GM12891 (cell line): ENCODE measurements around the gene LRRC8B.
"Not testable (repeated sequence)": the region's sequence is repeated elsewhere in the genome, so short reads cannot be mapped to it uniquely, and the experiment has no call there.

ENCODE experiments used
- PAX5 ChIP-seq: IDR thresholded peaks from 2 replicates; pipeline ENCODE4 v1.6.1; 2011; ENCODE audit warnings: low read length, moderate library complexity, mild to moderate bottlenecking; ENCODE audit not compliant: insufficient read depth, severe bottlenecking
- POLR2A ChIP-seq: IDR thresholded peaks from 2 replicates; pipeline ENCODE4 v1.6.1; 2011; ENCODE audit warnings: low read depth, low read length, control low read depth
- POLR2AphosphoS5 ChIP-seq: IDR thresholded peaks from 2 replicates; pipeline ENCODE4 v1.6.1; 2011; ENCODE audit warnings: low read depth, low read length, control low read depth
- POU2F2 ChIP-seq: IDR thresholded peaks from 2 replicates; pipeline ENCODE4 v1.6.1; 2011; ENCODE audit warnings: low read depth, mild to moderate bottlenecking, control low read depth, low read length, moderate library complexity
- SPI1 ChIP-seq: IDR thresholded peaks from 2 replicates; pipeline ENCODE4 v1.6.1; 2011; ENCODE audit warnings: low read depth, low read length, control low read depth
- TAF1 ChIP-seq: IDR thresholded peaks from 2 replicates; pipeline ENCODE4 v1.6.1; 2011; ENCODE audit warnings: low read depth, low read length, control low read depth

DNA sequence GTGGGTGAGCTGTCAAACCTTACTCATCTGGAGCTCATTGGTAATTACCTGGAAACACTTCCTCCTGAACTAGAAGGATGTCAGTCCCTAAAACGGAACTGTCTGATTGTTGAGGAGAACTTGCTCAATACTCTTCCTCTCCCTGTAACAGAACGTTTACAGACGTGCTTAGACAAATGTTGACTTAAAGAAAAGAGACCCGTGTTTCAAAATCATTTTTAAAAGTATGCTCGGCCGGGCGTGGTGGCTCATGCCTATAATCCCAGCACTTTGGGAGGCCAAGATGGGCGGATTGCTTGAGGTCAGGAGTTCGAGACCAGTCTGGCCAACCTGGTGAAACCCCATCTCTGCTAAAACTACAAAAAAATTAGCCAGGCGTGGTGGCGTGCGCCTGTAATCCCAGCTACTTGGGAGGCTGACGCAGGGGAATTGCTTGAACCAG, 68.3 kb downstream of the LRRC8B start:
- TF ChIP-seq POLR2AphosphoS5, SPI1, POLR2A, TAF1, PAX5, POU2F2: not testable (repeated sequence)
